ENCODE results near the gene AUTS2. TPM values are rescaled to one million over a fixed set of nuclear protein-coding genes. Genes with fewer than 3 reads are reported as not detected.
A peak's percentile ranks its signal among the peaks of the same experiment; 100 is the strongest.

AUTS2 gene
- total RNA-seq, 6 experiments from 2014 or later = 10.4 to 32.0 (median 19.3) TPM

DNA sequence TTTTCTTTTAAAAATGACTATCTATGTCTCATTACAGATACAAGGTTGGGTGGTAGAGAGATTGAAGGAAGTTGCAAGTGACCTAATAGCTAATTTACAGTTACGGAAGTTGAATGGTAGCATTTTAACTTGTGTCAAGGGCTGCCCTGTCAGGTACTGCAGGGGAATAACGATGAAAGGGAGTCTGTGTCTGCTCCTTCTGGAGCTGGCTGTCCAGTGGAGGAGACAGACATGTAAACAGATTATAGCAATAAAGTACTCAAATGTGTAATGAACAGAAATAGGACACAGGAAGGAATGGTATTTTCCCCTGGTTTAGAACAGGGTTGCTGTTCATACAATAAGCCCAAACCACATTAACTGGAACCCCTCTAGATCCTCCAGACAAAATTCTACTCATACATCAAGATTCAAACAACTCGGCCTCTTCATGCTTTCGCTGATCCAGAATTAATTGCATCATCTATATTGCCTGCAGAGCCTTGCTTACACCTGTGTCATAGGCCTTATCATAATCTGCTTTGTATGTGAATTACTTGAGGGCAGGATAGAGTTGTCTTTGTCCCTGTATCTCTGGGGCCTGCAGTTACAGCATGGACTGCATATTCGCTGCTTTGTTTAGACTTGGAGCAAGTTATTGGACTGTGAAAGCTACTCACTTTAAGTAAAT is 42.8 kb downstream of the AUTS2 start:
- no peak overlapping the region for H3K4me3 ChIP-seq
- intact Hi-C loops (cut with DNase I) = no loop called here
- WGBS (ENCODE audit: insufficient coverage, low coverage, low lambda C conversion rate, missing lambda C conversion rate) = 85% methylated on average over 5 of the region's 5 CpGs

GRCh38 chr7:69643265-69643664 is 45.0 kb downstream of the AUTS2 start:
- TF ChIP-seq, protein P1, sequence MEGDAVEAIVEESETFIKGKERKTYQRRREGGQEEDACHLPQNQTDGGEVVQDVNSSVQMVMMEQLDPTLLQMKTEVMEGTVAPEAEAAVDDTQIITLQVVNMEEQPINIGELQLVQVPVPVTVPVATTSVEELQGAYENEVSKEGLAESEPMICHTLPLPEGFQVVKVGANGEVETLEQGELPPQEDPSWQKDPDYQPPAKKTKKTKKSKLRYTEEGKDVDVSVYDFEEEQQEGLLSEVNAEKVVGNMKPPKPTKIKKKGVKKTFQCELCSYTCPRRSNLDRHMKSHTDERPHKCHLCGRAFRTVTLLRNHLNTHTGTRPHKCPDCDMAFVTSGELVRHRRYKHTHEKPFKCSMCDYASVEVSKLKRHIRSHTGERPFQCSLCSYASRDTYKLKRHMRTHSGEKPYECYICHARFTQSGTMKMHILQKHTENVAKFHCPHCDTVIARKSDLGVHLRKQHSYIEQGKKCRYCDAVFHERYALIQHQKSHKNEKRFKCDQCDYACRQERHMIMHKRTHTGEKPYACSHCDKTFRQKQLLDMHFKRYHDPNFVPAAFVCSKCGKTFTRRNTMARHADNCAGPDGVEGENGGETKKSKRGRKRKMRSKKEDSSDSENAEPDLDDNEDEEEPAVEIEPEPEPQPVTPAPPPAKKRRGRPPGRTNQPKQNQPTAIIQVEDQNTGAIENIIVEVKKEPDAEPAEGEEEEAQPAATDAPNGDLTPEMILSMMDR (IDR thresholded peaks at IDR 0.05) = no peak
- TF ChIP-seq POLR2A (IDR thresholded peaks at IDR 0.05) = no peak
- intact Hi-C loops (cut with DNase I) = no loop called here
- H3K4me3 ChIP-seq = no peak overlapping the region
- no peak overlapping the region for H3K27ac ChIP-seq
- no peaks in the 10 kb centered on the region for H3K9me3 ChIP-seq
- ATAC-seq (no peak), DNase-seq (no peak)
- H3K27me3 ChIP-seq = no peaks in the 10 kb centered on the region
- no peaks in the 10 kb centered on the region for H3K36me3 ChIP-seq
- 76% methylated on average over 4 of the region's 4 CpGs for WGBS (ENCODE audit: insufficient coverage, low coverage, low lambda C conversion rate, missing lambda C conversion rate)
- H3K4me1 ChIP-seq = no peaks in the 10 kb centered on the region

More for the DNA sequence above, 42.8 kb downstream of the AUTS2 start:
- H3K27ac ChIP-seq = no peak overlapping the region
- ATAC-seq (no peak), DNase-seq (no peak)
- no peaks in the 10 kb centered on the region for H3K4me1 ChIP-seq
- H3K9me3 ChIP-seq = no peaks in the 10 kb centered on the region
- H3K27me3 ChIP-seq = no peaks in the 10 kb centered on the region
- TF ChIP-seq, protein P1 (IDR thresholded peaks at IDR 0.05) = no peak
- H3K36me3 ChIP-seq = no peaks in the 10 kb centered on the region

GRCh38 chr7:69643708-69644445 is 45.6 kb downstream of the AUTS2 start:
- Histone ChIP-seq H3K27ac (no peak overlapping the region), H3K4me1 (no peaks in the 10 kb centered on the region), H3K4me3 (no peak overlapping the region), H3K36me3 (no peaks in the 10 kb centered on the region), H3K27me3 (no peaks in the 10 kb centered on the region), H3K9me3 (no peaks in the 10 kb centered on the region)
- TF ChIP-seq POLR2A (IDR thresholded peaks at IDR 0.05) = no peak
- TF ChIP-seq, protein P1 (IDR thresholded peaks at IDR 0.05) = no peak
- peak; percentile 62 to 89 (median 84) for ATAC-seq
- DNase-seq = no peak
- 80% methylated on average over 1 of the region's 3 CpGs for WGBS (ENCODE audit: insufficient coverage, low coverage, low lambda C conversion rate, missing lambda C conversion rate)
- intact Hi-C loops (cut with DNase I) = no loop called here

DNA sequence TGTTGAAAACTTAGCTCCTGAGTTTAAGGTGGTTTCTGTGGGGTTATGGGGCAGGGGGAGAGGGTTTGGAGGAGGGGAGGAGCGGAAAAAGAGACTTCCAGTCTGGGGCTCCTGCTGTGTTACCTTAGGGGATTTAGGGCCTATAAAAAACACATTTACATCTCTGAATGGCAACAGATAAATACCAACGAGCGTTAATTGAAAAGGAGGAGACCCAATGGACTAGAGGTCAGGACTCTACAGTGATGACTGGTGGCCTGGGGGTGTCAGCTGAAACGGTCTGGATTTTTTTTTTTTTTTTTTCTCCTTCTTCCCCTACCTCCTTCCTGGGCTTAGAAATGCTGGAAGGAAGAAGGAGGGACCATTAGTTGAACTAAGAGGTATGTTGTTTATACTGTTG is 47.4 kb downstream of the AUTS2 start:
- WGBS (ENCODE audit: insufficient coverage, low coverage, low lambda C conversion rate, missing lambda C conversion rate) = 52% methylated on average over 4 of the region's 4 CpGs
- Histone ChIP-seq H3K36me3 (no peaks in the 10 kb centered on the region), H3K27me3 (no peaks in the 10 kb centered on the region), H3K9me3 (no peaks in the 10 kb centered on the region), H3K27ac (no peak overlapping the region), H3K4me3 (no peak overlapping the region), H3K4me1 (no peaks in the 10 kb centered on the region)
- DNase-seq (no peak), ATAC-seq (no peak)
- intact Hi-C loops (cut with DNase I) = no loop called here
- TF ChIP-seq, protein P1 (IDR thresholded peaks at IDR 0.05) = no peak
- no peak for TF ChIP-seq POLR2A (IDR thresholded peaks at IDR 0.05)
